Gastroesophageal sphincter (tissue), 4 donors: ENCODE data around the gene DENND5B. TPM values are rescaled to one million over a fixed set of nuclear protein-coding genes. Genes with fewer than 3 reads are reported as not detected.

Experiments used
- ATAC-seq: fragments of 150-250 bp; one replicate; pipeline ENCODE4 v1.9.1; 2016; ENCODE audit warnings: mild to moderate bottlenecking, moderate library complexity
- H3K27ac ChIP-seq, 4 donors: fragments of 200-600 bp; sonication (generic) in 3 of 4; 1 replicate in 3 of 4; 2 replicates in 1 of 4; pipeline ENCODE4 v1.5.1; 2016 to 2019
- H3K27me3 ChIP-seq: fragments of 200-600 bp; sonication (generic); one replicate; pipeline ENCODE4 v1.5.1; 2019
- H3K36me3 ChIP-seq, 2 donors: fragments of 200-600 bp; sonication (generic); one replicate each; pipeline ENCODE4 v1.5.1; 2019; ENCODE audit warnings: control low read depth in 1 of 2
- H3K4me1 ChIP-seq, 3 donors: fragments of 200-600 bp; sonication (generic); 1 replicate in 2 of 3; 2 replicates in 1 of 3; pipeline ENCODE4 v1.5.1; 2016 to 2019; ENCODE audit warnings: control low read depth in 2 of 3
- H3K4me3 ChIP-seq, 2 donors: fragments of 200-600 bp; sonication (generic); one replicate each; pipeline ENCODE4 v1.5.1; 2019; ENCODE audit warnings: mild to moderate bottlenecking in 1 of 2, moderate library complexity in 1 of 2
- H3K9me3 ChIP-seq, 3 donors: fragments of 200-600 bp; sonication (generic); one replicate each; pipeline ENCODE4 v1.5.1; 2017 to 2019; ENCODE audit warnings: control low read depth in 2 of 3
- CTCF ChIP-seq, 4 experiments: fragments of 200-600 bp in 2 of 4; fragments of 450-650 bp in 2 of 4; sonication (generic) in 1 of 4; IDR thresholded peaks; one replicate each; pipeline ENCODE4 v1.5.1; 2017 to 2019; ENCODE audit warnings: antibody characterized with exemption in 4 of 4, mild to moderate bottlenecking in 2 of 4, moderate library complexity in 2 of 4
- EP300 ChIP-seq: sonication (generic); formaldehyde crosslinking; IDR thresholded peaks from one replicate; pipeline ENCODE4 v1.6.1; 2017; ENCODE audit warnings: antibody characterized with exemption, mild to moderate bottlenecking
- POLR2A ChIP-seq, 2 donors: fragments of 450-650 bp; IDR thresholded peaks; one replicate each; pipeline ENCODE4 v1.6.1; 2017; ENCODE audit warnings: antibody characterized with exemption in 2 of 2, mild to moderate bottlenecking in 2 of 2, moderate library complexity in 1 of 2
- POLR2AphosphoS5 ChIP-seq: sonication (generic); formaldehyde crosslinking; IDR thresholded peaks from one replicate; pipeline ENCODE4 v1.6.1; 2017; ENCODE audit warnings: antibody characterized with exemption
- WGBS, 2 donors: methylation state at CpG; one replicate each; pipeline ENCODE4 v1.1.5; 2018; ENCODE audit warnings: low coverage in 1 of 2; 5-methylcytosine and 5-hydroxymethylcytosine counted together
- total RNA-seq, 4 donors: library from RNA; depleted of rRNA; stranded (reverse); fragments of >200 nt; gene quantifications; one replicate each; pipeline ENCODE4 v1.1.0, GENCODE V29; 2016

DENND5B gene
- total RNA-seq, 4 donors from 2014 or later = 14.7 to 40.8 (median 17.7) TPM

- Histone ChIP-seq H3K9me3 (no peaks in the 10 kb centered on the region), H3K27ac (no peak overlapping the region), H3K4me3 (no peak overlapping the region), H3K36me3 (no peaks in the 10 kb centered on the region), H3K27me3 (no peaks in the 10 kb centered on the region), H3K4me1 (peaks cover 0 to 10% (median 0%) of the 10 kb centered on the region in 3 donors)
- no peak for TF ChIP-seq POLR2AphosphoS5
- no peak for TF ChIP-seq POLR2A (IDR thresholded peaks at IDR 0.05)
- TF ChIP-seq EP300 = no peak
- no peak for TF ChIP-seq CTCF (IDR thresholded peaks at IDR 0.05)
- ATAC-seq = no peak
- WGBS, 2 donors = 100% methylated on average over 2 of the region's 2 CpGs
These were observed 219.7 kb downstream of the DENND5B start for GRCh38 chr12:31371256-31371620.

- H3K36me3 ChIP-seq = no peaks in the 10 kb centered on the region
- no peaks in the 10 kb centered on the region for H3K27me3 ChIP-seq
- WGBS, 2 donors = 55 to 72% methylated on average over 6 to 10 of the region's 10 CpGs
- no peak for TF ChIP-seq EP300
- no peak for TF ChIP-seq POLR2A (IDR thresholded peaks at IDR 0.05)
- no peaks in the 10 kb centered on the region for H3K9me3 ChIP-seq
- ATAC-seq = peak; percentile 7
- peak overlapping the region; percentile 15 to 40 for H3K4me3 ChIP-seq
- peaks cover 0 to 10% (median 0%) of the 10 kb centered on the region in 3 donors for H3K4me1 ChIP-seq
- H3K27ac ChIP-seq = no peak overlapping the region
These were observed 220.2 kb downstream of the DENND5B start for GRCh38 chr12:31370531-31371255.

GRCh38 chr12:31369712-31370521 is 221.0 kb downstream of the DENND5B start:
- TF ChIP-seq POLR2A (IDR thresholded peaks at IDR 0.05) (no peak), EP300 (no peak), CTCF (IDR thresholded peaks at IDR 0.05) (no peak), POLR2AphosphoS5 (no peak)
- 31 to 36% methylated on average over 17 to 18 of the region's 21 CpGs for WGBS, 2 donors
- Histone ChIP-seq H3K9me3 (no peaks in the 10 kb centered on the region), H3K4me1 (peaks cover 0 to 10% (median 0%) of the 10 kb centered on the region in 3 donors), H3K36me3 (no peaks in the 10 kb centered on the region), H3K4me3 (peak overlapping the region; percentile 15 to 40), H3K27ac (no peak overlapping the region), H3K27me3 (no peaks in the 10 kb centered on the region)
- ATAC-seq = peak; percentile 61

- Histone ChIP-seq H3K4me1 (peaks cover 0 to 10% (median 0%) of the 10 kb centered on the region in 3 donors), H3K27ac (no peak overlapping the region), H3K36me3 (no peaks in the 10 kb centered on the region), H3K4me3 (no peak overlapping the region), H3K27me3 (no peaks in the 10 kb centered on the region), H3K9me3 (no peaks in the 10 kb centered on the region)
- no peak for TF ChIP-seq POLR2A (IDR thresholded peaks at IDR 0.05)
- TF ChIP-seq EP300 = no peak
- no peak for TF ChIP-seq CTCF (IDR thresholded peaks at IDR 0.05)
- 42 to 44% methylated on average over 5 to 8 of the region's 8 CpGs for WGBS, 2 donors
- no peak for ATAC-seq
These were observed 222.1 kb downstream of the DENND5B start for GRCh38 chr12:31368666-31369361.

GRCh38 chr12:31366104-31366621 is 224.8 kb downstream of the DENND5B start:
- H3K27ac ChIP-seq = no peak overlapping the region
- no peak overlapping the region for H3K4me3 ChIP-seq
- 79 to 81% methylated on average over 9 to 10 of the region's 11 CpGs for WGBS, 2 donors
- no peaks in the 10 kb centered on the region for H3K9me3 ChIP-seq
- no peak for ATAC-seq
- no peaks in the 10 kb centered on the region for H3K36me3 ChIP-seq
- no peak for TF ChIP-seq POLR2A (IDR thresholded peaks at IDR 0.05)
- TF ChIP-seq POLR2AphosphoS5 = no peak
- TF ChIP-seq CTCF (IDR thresholded peaks at IDR 0.05) = no peak
- TF ChIP-seq EP300 = no peak
- H3K4me1 ChIP-seq = peaks cover 0 to 10% (median 0%) of the 10 kb centered on the region in 3 donors
- peaks cover 4% of the 10 kb centered on the region for H3K27me3 ChIP-seq
